Measurements from ENCODE around the gene RYR1.

The RYR1 gene

GRCh38 chr19:38580080-38580479, 146.6 kb downstream of the RYR1 start:
- Histone ChIP-seq H4K20me1 (ENCODE audit: insufficient read depth, low read length, poor library complexity, severe bottlenecking) (no peaks in the 10 kb centered on the region), H3K36me3 (ENCODE audit: insufficient read depth, low read length) (no peaks in the 10 kb centered on the region), H3F3A (ENCODE audit: low read depth) (no peaks in the 10 kb centered on the region), H3K4me3 (ENCODE audit: low read length, poor library complexity, severe bottlenecking) (no peak overlapping the region), H3K9me3 (ENCODE audit: insufficient read depth, low read depth, low read length) (no peaks in the 10 kb centered on the region), H3K79me2 (ENCODE audit: insufficient read depth, low read length) (no peaks in the 10 kb centered on the region), H3K27me3 (ENCODE audit: insufficient read depth, low read length, poor library complexity, severe bottlenecking) (no peaks in the 10 kb centered on the region), H3K4me2 (ENCODE audit: low read depth, low read length, poor library complexity, severe bottlenecking) (no peak overlapping the region), H3K9me2 (replicated peaks; ENCODE audit: low read depth, low read length) (no peaks in the 10 kb centered on the region), H3K4me1 (ENCODE audit: insufficient read depth, low read length, poor library complexity, severe bottlenecking) (no peaks in the 10 kb centered on the region), H3K9ac (ENCODE audit: low read depth, low read length, poor library complexity, severe bottlenecking) (no peak overlapping the region), H2AFZ (ENCODE audit: low read length) (no peak overlapping the region)
- TF ChIP-seq EZH2phosphoT487 (IDR thresholded peaks at IDR 0.05; ENCODE audit: borderline replicate concordance) (no peak), CTCF (conservative IDR thresholded peaks at IDR 0.05; ENCODE audit: low read length) (no peak)

- no peak overlapping the region; the same call in 1 of the 2 replicates for H2AFZ ChIP-seq (ENCODE audit: low read length)
- H3K4me2 ChIP-seq (ENCODE audit: low read depth, low read length, poor library complexity, severe bottlenecking), result no peak overlapping the region
Observed at GRCh38 chr19:38583219-38583984, 149.9 kb downstream of the RYR1 start.

DNA sequence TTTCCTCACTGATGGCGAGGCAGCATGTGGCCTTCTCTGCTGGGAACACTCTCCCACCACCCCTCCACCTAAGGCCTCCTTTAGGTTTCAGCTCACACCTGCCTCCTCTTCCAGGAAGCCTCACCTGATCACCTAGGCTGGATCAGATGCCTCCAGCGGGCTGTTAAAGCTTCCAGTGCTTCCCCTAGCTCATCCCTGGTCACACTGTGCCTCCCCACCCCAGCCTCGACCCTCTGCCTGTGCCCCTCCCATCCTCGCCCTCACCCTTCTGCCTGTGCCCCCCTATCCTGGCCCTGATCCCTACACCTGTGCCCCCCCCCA, 150.5 kb downstream of the RYR1 start:
- no peaks in the 10 kb centered on the region for H3K9me3 ChIP-seq (ENCODE audit: insufficient read depth, low read depth, low read length)
- H3K4me2 ChIP-seq (ENCODE audit: low read depth, low read length, poor library complexity, severe bottlenecking), result no peak overlapping the region
- no peak overlapping the region for H3K4me3 ChIP-seq (ENCODE audit: low read length, poor library complexity, severe bottlenecking)
- H3K27me3 ChIP-seq (ENCODE audit: insufficient read depth, low read length, poor library complexity, severe bottlenecking), result no peaks in the 10 kb centered on the region
- H4K20me1 ChIP-seq (ENCODE audit: insufficient read depth, low read length, poor library complexity, severe bottlenecking), result no peaks in the 10 kb centered on the region
- no peak overlapping the region; the same call in 1 of the 2 replicates for H2AFZ ChIP-seq (ENCODE audit: low read length)
- no peaks in the 10 kb centered on the region for H3K79me2 ChIP-seq (ENCODE audit: insufficient read depth, low read length)
- H3K9ac ChIP-seq (ENCODE audit: low read depth, low read length, poor library complexity, severe bottlenecking), result no peak overlapping the region
- H3F3A ChIP-seq (ENCODE audit: low read depth), result no peaks in the 10 kb centered on the region
- no peaks in the 10 kb centered on the region for H3K36me3 ChIP-seq (ENCODE audit: insufficient read depth, low read length)
- TF ChIP-seq EZH2phosphoT487 (IDR thresholded peaks at IDR 0.05; ENCODE audit: borderline replicate concordance) (no peak), CTCF (conservative IDR thresholded peaks at IDR 0.05; ENCODE audit: low read length) (no peak)
- no peaks in the 10 kb centered on the region for H3K4me1 ChIP-seq (ENCODE audit: insufficient read depth, low read length, poor library complexity, severe bottlenecking)
- no peaks in the 10 kb centered on the region for H3K9me2 ChIP-seq (replicated peaks; ENCODE audit: low read depth, low read length)

More at GRCh38 chr19:38583219-38583984, 149.9 kb downstream of the RYR1 start:
- no peaks in the 10 kb centered on the region for H3K27me3 ChIP-seq (ENCODE audit: insufficient read depth, low read length, poor library complexity, severe bottlenecking)
- no peaks in the 10 kb centered on the region for H3K36me3 ChIP-seq (ENCODE audit: insufficient read depth, low read length)
- no peaks in the 10 kb centered on the region for H3K9me2 ChIP-seq (replicated peaks; ENCODE audit: low read depth, low read length)
- H3K4me3 ChIP-seq (ENCODE audit: low read length, poor library complexity, severe bottlenecking), result no peak overlapping the region
- no peaks in the 10 kb centered on the region for H4K20me1 ChIP-seq (ENCODE audit: insufficient read depth, low read length, poor library complexity, severe bottlenecking)
- no peaks in the 10 kb centered on the region for H3K4me1 ChIP-seq (ENCODE audit: insufficient read depth, low read length, poor library complexity, severe bottlenecking)
- TF ChIP-seq EZH2phosphoT487 (IDR thresholded peaks at IDR 0.05; ENCODE audit: borderline replicate concordance), result no peak
- TF ChIP-seq CTCF (conservative IDR thresholded peaks at IDR 0.05; ENCODE audit: low read length), result no peak
- no peaks in the 10 kb centered on the region for H3K79me2 ChIP-seq (ENCODE audit: insufficient read depth, low read length)
- no peak overlapping the region for H3K9ac ChIP-seq (ENCODE audit: low read depth, low read length, poor library complexity, severe bottlenecking)
- H3K9me3 ChIP-seq (ENCODE audit: insufficient read depth, low read depth, low read length), result no peaks in the 10 kb centered on the region
- H3F3A ChIP-seq (ENCODE audit: low read depth), result no peaks in the 10 kb centered on the region

All from Loucy (cell line).